NCI-H2227 treated with DMSO at 0.1 percent for 48 hours (cell line): ENCODE measurements around the gene CFAP99.

ENCODE experiments used
- DNase-seq: peaks from one replicate; lab custom pipeline; 2025; lab: John Stamatoyannopoulos, UW

The CFAP99 gene

GRCh38 chr4:2510351-2511259 lies 91.8 kb downstream of the CFAP99 start:
- no peak for DNase-seq

- no peak for DNase-seq
Measured at GRCh38 chr4:2511645-2512131, 92.9 kb downstream of the CFAP99 start.
